Ovary (tissue), 9 donors: Measurements from ENCODE around the gene UNC13C. TPM values are rescaled to one million over a fixed set of nuclear protein-coding genes. Genes with fewer than 3 reads are reported as not detected.

Experiments used
- DNase-seq, 5 donors: peaks; one replicate each; pipeline ENCODE4 v3.0.0-alpha.2; 2019 to 2020
- H3K27ac ChIP-seq, 2 donors: fragments of 200-600 bp; one replicate each; pipeline versions ENCODE4 v1.5.1 to v1.8.0; 2019 to 2022
- H3K27me3 ChIP-seq: fragments of 200-600 bp; one replicate; pipeline ENCODE4 v1.8.0; 2022
- H3K36me3 ChIP-seq: fragments of 200-600 bp; sonication (generic); one replicate; pipeline ENCODE4 v1.5.1; 2019
- H3K4me1 ChIP-seq: one replicate; pipeline ENCODE4 v1.8.1; 2013; ENCODE audit warnings: mild to moderate bottlenecking, moderate library complexity; ENCODE audit not compliant: insufficient read depth
- H3K4me3 ChIP-seq: fragments of 200-600 bp; sonication (generic); one replicate; pipeline ENCODE4 v1.5.1; 2017
- H3K9me3 ChIP-seq, 2 donors: fragments of 200-600 bp in 1 of 2; sonication (generic) in 1 of 2; one replicate each; pipeline versions ENCODE4 v1.5.1 to v1.8.1; 2013 to 2019; ENCODE audit warnings: mild to moderate bottlenecking in 1 of 2, moderate library complexity in 1 of 2
- EP300 ChIP-seq: sonication (generic); formaldehyde crosslinking; IDR thresholded peaks from one replicate; pipeline ENCODE4 v1.6.1; 2017; ENCODE audit warnings: antibody characterized with exemption
- POLR2A ChIP-seq: fragments of 450-650 bp; IDR thresholded peaks from one replicate; pipeline ENCODE4 v1.6.1; 2017; ENCODE audit warnings: antibody characterized with exemption, mild to moderate bottlenecking, moderate library complexity
- WGBS, 3 donors: extraction: QIAGEN DNeasy Blood & Tissue Kit in 1 of 3; methylation state at CpG; one replicate each; pipeline versions ENCODE4 v1.1.5 to v1.1.7; 2013 to 2017; 5-methylcytosine and 5-hydroxymethylcytosine counted together
- intact Hi-C, 4 donors: fragments of 100-400 bp; cut with DNase I; formaldehyde crosslinking; loops; one replicate each; pipeline versions ENCODE4 v1.11.0 to v1.15.1; 2022 to 2023
- polyA plus RNA-seq, 2 donors: library from polyadenylated mRNA; stranded (reverse); fragments of 200-250 nt in 1 of 2; fragments of 350-450 nt in 1 of 2; fragmentation: Illumina TruSeq in 1 of 2; extraction: RNeasy Lipid Tissue Mini Kit (QIAGEN cat#74804) in 1 of 2; gene quantifications; one replicate each; pipeline ENCODE4 v1.2.3, GENCODE V29; 2013 to 2014
- total RNA-seq, 7 donors: library from RNA; depleted of rRNA in 2 of 7; stranded (reverse); fragments of >200 nt in 2 of 7; fragmentation: NEBNext Ultra II Directional in 3 of 7; extraction: Animal tissue kit (Norgen Biotek cat#: 25700) in 3 of 7; gene quantifications; one replicate each; pipeline versions ENCODE4 v1.1.0 to v1.2.4, GENCODE V29; 2016 to 2023
- TF ChIP-seq, protein P1 (sequence below), 3 donors: fragments of 450-650 bp in 2 of 3; fragments of 200-600 bp in 1 of 3; IDR thresholded peaks; one replicate each; pipeline versions ENCODE4 v1.5.1 to v1.8.0; 2016 to 2022; ENCODE audit warnings: antibody characterized with exemption in 3 of 3, mild to moderate bottlenecking in 1 of 3
- donor health status: DM: no; HTN: no; CAD: no; lungs with moderate emphysema.
- donor health status: DM: no; HTN: no; CAD: no.
- donor health status: Bipolar disorder and iron deficiency.
- donor health status: DM: yes; HTN: yes; CAD: no.
- donor health status: DM: no; HTN: no; CAD: no.
- donor health status: DM: yes; HTN: yes; CAD: no.

The UNC13C gene
- total and polyA plus RNA-seq, 9 donors = 0.05 to 2.1 (median 1.3) TPM

DNA sequence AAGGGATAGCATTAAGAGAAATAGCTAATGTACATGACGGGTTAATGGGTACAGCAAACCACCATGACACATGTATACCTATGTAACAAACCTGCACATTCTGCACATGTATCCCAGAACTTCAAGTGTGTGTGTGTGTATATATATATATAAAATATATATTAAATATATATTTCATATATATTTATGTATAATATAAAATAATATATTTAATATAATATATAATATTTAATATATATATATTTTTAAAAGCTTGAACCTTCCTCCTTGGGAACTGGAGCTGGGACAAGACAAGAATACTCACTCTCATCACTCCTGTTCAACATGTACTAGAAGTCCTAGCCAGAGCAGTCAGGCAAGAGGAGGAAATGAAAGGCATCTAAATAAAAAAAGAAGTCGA is 149.3 kb downstream of the UNC13C start:
- Histone ChIP-seq H3K27ac (no peak overlapping the region), H3K36me3 (no peaks in the 10 kb centered on the region), H3K4me3 (no peak overlapping the region), H3K4me1 (no peaks in the 10 kb centered on the region), H3K9me3 (no peaks in the 10 kb centered on the region), H3K27me3 (no peaks in the 10 kb centered on the region)
- intact Hi-C loops = no loop called here
- WGBS, 3 donors = 88 to 96% (median 94%) methylated on average over 2 of the region's 2 CpGs
- DNase-seq = no peak
- TF ChIP-seq POLR2A (no peak), EP300 (no peak)
- TF ChIP-seq, protein P1, sequence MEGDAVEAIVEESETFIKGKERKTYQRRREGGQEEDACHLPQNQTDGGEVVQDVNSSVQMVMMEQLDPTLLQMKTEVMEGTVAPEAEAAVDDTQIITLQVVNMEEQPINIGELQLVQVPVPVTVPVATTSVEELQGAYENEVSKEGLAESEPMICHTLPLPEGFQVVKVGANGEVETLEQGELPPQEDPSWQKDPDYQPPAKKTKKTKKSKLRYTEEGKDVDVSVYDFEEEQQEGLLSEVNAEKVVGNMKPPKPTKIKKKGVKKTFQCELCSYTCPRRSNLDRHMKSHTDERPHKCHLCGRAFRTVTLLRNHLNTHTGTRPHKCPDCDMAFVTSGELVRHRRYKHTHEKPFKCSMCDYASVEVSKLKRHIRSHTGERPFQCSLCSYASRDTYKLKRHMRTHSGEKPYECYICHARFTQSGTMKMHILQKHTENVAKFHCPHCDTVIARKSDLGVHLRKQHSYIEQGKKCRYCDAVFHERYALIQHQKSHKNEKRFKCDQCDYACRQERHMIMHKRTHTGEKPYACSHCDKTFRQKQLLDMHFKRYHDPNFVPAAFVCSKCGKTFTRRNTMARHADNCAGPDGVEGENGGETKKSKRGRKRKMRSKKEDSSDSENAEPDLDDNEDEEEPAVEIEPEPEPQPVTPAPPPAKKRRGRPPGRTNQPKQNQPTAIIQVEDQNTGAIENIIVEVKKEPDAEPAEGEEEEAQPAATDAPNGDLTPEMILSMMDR (IDR thresholded peaks at IDR 0.05) = no peak

DNA sequence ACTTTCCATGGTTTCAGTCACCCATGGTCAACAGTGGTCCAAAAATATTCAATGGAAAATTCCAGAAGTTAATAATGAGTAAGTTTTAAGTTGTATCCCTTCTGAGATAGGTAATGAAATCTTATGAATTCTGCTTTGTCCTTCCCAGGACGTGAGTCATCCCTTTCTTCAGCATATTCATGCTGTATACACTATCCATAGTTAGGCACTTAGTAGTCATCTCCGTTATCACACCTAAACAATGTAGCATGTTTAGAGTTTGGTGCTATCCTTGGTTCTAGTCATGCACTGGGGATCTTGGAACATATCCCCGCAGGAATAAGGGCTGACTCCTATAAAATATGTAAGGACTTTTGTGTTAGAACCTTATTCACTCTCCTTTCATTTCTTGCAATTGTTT is 153.2 kb downstream of the UNC13C start:
- no peaks in the 10 kb centered on the region for H3K4me1 ChIP-seq
- DNase-seq = no peak
- no peaks in the 10 kb centered on the region for H3K36me3 ChIP-seq
- H3K27me3 ChIP-seq = no peaks in the 10 kb centered on the region
- WGBS, 3 donors = 53 to 79% (median 72%) methylated on average over 3 of the region's 3 CpGs
- no peak overlapping the region for H3K4me3 ChIP-seq
- H3K9me3 ChIP-seq = no peaks in the 10 kb centered on the region
- H3K27ac ChIP-seq = no peak overlapping the region
- intact Hi-C loops = no loop called here
- TF ChIP-seq EP300 (no peak), POLR2A (no peak)
- TF ChIP-seq, protein P1 (IDR thresholded peaks at IDR 0.05) = no peak

DNA sequence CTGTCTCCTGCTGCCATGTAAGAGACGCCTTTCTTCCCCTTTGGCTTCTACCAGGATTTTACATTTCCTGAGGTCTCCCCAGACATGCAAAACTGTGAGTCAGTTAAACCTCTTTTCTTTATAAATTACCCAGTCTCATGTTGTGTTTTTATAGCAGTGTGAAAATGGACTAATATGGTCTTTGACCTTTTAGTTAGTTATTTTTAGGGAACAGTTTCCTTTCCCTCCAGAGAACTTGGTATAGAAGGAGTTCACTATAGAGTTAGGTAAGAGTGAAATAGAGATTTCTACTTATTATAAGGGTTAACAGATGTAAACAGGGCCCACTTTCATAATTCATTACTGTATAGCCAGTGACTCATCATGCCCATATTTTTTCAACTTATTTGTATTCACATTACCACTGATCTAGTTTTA is 170.9 kb downstream of the UNC13C start:
- H3K4me1 ChIP-seq = no peaks in the 10 kb centered on the region
- H3K27me3 ChIP-seq = no peaks in the 10 kb centered on the region
- intact Hi-C loops = no loop called here
- DNase-seq = no peak
- H3K36me3 ChIP-seq = no peaks in the 10 kb centered on the region
- H3K27ac ChIP-seq = no peak overlapping the region
- 79 to 87% (median 83%) methylated on average over 1 of the region's 1 CpG for WGBS, 3 donors
- no peak overlapping the region for H3K4me3 ChIP-seq
- no peaks in the 10 kb centered on the region for H3K9me3 ChIP-seq
- TF ChIP-seq, protein P1 (IDR thresholded peaks at IDR 0.05) = no peak
- no peak for TF ChIP-seq EP300
- no peak for TF ChIP-seq POLR2A

DNA sequence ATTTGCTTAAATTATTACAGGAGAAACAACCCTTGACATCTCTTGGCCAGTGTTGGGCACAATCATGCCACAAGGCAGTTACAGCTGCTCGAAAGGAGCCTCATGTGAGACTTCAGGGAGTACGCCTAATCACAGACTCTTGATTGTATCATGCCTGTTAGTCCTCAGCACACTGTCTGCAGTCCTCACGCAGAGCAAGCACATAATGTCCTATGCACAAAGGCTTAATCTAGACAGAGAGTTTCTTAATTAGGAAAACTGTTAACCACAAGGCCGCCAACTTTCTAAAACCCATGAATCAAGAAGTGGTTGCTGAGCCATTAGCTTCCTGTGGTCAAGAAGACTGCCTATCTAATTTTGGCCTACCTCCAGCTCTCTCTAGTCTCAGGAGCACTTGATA is 172.0 kb downstream of the UNC13C start:
- Histone ChIP-seq H3K4me3 (no peak overlapping the region), H3K27me3 (no peaks in the 10 kb centered on the region), H3K4me1 (no peaks in the 10 kb centered on the region), H3K9me3 (no peaks in the 10 kb centered on the region), H3K27ac (no peak overlapping the region), H3K36me3 (no peaks in the 10 kb centered on the region)
- intact Hi-C loops = no loop called here
- TF ChIP-seq EP300 = no peak
- TF ChIP-seq, protein P1 (IDR thresholded peaks at IDR 0.05) = no peak
- no peak for TF ChIP-seq POLR2A
- no peak for DNase-seq
- WGBS, 3 donors = 53 to 65% (median 57%) methylated on average over 4 of the region's 4 CpGs
